GM15510 (cell line): ENCODE data around the gene KCNK4.

Experiments used
- POLR2A ChIP-seq: IDR thresholded peaks from 3 replicates; pipeline ENCODE4 v1.6.1; 2011; ENCODE audit warnings: borderline replicate concordance; ENCODE audit not compliant: insufficient read length; ENCODE audit errors: extremely low read depth

The KCNK4 gene

DNA sequence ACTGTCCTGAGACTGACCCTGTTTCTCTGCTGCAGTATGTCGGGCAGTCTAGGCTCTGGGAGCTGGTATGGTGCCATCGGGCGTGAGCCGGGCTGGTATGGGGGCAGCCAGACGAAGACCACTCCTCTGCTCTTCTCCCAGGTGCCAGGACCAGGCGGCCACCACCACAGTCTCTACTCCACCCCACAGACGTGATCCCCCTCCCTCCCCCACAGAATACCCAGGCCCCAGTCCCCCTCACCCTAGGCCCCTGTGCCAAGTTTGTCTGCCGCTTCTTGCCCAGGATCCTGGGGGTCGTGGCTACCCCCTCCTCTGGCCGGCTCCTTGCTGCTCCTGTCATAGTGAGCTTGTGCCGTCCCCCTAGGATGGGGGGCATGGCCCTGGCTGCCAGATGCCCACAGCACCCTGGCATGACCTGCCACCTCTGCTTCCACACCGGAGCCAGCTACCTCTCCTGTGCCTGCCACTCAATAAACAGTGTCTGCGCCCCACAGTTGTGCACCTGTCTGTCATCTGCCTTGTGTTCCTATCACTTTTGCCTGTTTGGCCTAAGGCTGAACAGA, 2.0 kb upstream of the KCNK4 start:
- no peak for TF ChIP-seq POLR2A

GRCh38 chr11:64290352-64291261, 495 bp upstream of the KCNK4 start:
- no peak for TF ChIP-seq POLR2A

DNA sequence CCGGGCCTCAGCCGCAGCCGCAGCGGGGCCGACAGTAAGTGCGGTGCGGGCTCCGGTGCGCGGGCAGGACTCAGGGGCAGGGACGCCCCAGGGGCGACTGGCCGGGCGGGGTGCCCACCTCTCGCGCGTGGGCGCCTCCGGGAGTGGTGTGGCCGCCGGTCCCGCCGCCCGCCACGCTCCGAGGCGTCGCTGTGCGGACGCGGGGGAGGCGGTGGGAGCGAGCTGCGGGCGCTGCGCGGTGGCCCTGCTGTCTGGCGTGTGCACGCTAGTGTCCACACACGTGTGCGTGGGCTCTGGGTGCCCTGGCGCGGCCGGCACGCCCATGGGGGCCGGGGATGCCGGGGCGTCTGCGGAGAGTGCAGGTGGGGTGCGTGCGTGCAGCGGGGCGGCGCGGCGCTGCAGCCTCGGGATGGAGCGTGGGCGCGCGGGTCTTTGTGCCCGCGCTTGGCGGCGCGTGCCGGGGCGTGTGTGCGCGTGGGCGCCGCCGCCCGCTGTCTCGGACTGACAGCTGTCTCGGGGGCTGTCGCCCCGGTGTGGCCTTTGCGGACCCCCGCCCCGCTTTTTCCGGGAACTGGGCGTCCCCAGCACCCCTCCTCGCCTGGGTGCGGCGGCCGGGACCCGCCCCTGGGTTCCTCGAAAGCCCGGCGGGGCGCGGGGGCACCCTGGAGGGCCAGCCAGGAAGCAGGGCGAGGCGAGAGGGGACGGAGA, 804 bp downstream of the KCNK4 start:
- TF ChIP-seq POLR2A: no peak

GRCh38 chr11:64292460-64293254, 1.6 kb downstream of the KCNK4 start:
- TF ChIP-seq POLR2A: no peak

DNA sequence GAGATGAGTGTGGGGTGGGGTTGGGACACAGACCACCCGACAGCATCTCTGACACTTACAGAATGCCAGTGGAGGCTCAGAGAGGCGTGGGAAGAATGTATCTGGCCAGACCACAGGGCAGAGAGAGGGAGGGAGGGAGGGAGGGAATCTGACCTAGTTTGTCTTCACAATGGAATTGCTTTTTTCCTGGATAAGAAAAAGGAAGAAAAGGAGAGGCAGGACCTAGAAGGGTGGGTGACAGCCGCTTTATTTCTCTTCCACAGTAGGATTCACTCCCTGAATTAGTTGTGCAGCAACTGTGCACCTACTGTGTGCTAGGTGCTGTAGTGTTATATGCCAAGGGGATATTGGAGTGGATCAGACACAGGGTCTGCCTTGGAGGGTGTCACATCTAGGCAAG, 3.7 kb downstream of the KCNK4 start:
- no peak for TF ChIP-seq POLR2A

- no peak for TF ChIP-seq POLR2A
Observed at GRCh38 chr11:64295760-64296159, 4.7 kb downstream of the KCNK4 start.

GRCh38 chr11:64296236-64296635, 5.1 kb downstream of the KCNK4 start:
- TF ChIP-seq POLR2A: no peak

DNA sequence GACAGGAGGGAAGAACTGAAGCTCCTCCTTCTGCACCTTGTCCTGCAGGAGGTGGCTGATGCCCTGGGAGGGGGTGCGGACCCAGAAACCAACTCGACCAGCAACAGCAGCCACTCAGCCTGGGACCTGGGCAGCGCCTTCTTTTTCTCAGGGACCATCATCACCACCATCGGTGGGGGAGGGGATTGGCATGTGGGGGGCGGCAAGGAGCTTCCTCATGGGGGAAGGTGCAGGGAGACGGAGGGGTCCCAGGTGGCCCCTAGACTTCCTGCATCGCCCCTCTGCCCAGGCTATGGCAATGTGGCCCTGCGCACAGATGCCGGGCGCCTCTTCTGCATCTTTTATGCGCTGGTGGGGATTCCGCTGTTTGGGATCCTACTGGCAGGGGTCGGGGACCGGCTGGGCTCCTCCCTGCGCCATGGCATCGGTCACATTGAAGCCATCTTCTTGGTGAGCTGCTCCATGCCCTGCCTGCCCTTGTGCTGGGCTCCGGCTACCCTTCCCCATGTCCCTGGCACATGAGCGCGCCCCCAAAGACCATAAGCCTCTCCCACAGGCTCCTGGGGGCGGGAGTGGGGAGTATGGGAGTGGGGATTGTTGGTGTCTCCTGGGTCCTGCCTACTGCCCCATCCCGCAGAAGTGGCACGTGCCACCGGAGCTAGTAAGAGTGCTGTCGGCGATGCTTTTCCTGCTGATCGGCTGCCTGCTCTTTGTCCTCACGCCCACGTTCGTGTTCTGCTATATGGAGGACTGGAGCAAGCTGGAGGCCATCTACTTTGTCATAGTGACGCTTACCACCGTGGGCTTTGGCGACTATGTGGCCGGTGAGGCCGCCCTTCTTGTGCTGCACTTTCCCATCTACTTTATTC, 6.0 kb downstream of the KCNK4 start:
- TF ChIP-seq POLR2A: no peak

DNA sequence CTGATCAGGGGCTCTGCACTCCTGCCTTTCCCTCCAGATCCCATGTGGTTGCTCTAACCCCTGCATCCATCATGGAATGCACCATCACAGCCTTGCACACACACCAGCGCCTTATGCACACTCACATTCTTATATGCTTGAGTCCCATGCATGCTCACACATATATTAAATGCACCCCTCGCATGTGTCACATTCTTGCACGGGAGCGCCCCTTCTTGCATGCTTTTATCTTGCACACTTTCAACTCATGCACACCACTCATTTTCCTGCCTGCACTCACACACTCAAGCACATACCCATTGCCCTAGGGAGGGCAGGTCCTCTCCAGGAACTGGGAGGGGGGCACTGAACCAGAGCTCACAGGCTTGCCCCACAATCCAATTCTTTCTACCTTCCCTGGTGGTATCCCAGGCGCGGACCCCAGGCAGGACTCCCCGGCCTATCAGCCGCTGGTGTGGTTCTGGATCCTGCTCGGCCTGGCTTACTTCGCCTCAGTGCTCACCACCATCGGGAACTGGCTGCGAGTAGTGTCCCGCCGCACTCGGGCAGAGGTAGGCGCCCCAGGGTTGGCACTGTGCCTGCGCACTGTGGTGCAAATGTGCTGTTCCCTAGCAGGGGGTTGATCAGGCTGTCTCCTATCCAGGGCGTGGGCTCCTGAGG, 6.7 kb downstream of the KCNK4 start:
- no peak for TF ChIP-seq POLR2A

- no peak for TF ChIP-seq POLR2A
Observed at GRCh38 chr11:64298966-64299846, 8.1 kb downstream of the KCNK4 start.

GRCh38 chr11:64299847-64300648, 8.9 kb downstream of the KCNK4 start, which contains the start of gene CATSPERZ:
TSS of gene CATSPERZ (plus strand) at chr11:64300358. CDS start at chr11:64300411, 53 bp downstream.
- TF ChIP-seq POLR2A: no peak

GRCh38 chr11:64303109-64304031, 12.3 kb downstream of the KCNK4 start:
- no peak for TF ChIP-seq POLR2A
